A673 (cell line): ENCODE measurements around the gene IL36G.

ENCODE experiments used
- CTCF ChIP-seq: fragments of 300-800, 200-600 bp; sonication (generic); conservative IDR thresholded peaks from 2 replicates; pipeline ENCODE4 v1.5.1; 2017; ENCODE audit warnings: low read depth, mild to moderate bottlenecking, antibody characterized with exemption, low read length, moderate library complexity, mixed read lengths
- EZH2 ChIP-seq: fragments of 200-600 bp; sonication (generic); IDR thresholded peaks from 2 replicates; pipeline ENCODE4 v1.6.1; 2017; ENCODE audit warnings: borderline replicate concordance, low read depth, mild to moderate bottlenecking, mixed read lengths, antibody characterized with exemption, low read length; ENCODE audit not compliant: poor library complexity, severe bottlenecking

- TF ChIP-seq CTCF (no peak), EZH2 (no peak)
Observed at GRCh38 chr2:112979731-112980130, 1.9 kb downstream of the IL36G start.
